Measurements from ENCODE around the gene CRELD2.

GRCh38 chr22:49887064-49887451 lies 31.4 kb upstream of the CRELD2 start:
- TF ChIP-seq CTCF (IDR thresholded peaks at IDR 0.05), result no peak
- TF ChIP-seq POLR2A (IDR thresholded peaks at IDR 0.05), result no peak
- no peak for TF ChIP-seq EP300 (IDR thresholded peaks at IDR 0.05)

All from tibial nerve (tissue), 4 donors.